Measurements from ENCODE around the gene TMEM35B. TPM values are rescaled to one million over a fixed set of nuclear protein-coding genes. Genes with fewer than 3 reads are reported as not detected.
A peak's percentile ranks its signal among the peaks of the same experiment; 100 is the strongest.
"Not testable (repeated sequence)": the region's sequence is repeated elsewhere in the genome, so short reads cannot be mapped to it uniquely, and the experiment has no call there.

The TMEM35B gene
- total RNA-seq, 2 experiments from 2014 or later = 18.4 to 19.2 TPM

DNA sequence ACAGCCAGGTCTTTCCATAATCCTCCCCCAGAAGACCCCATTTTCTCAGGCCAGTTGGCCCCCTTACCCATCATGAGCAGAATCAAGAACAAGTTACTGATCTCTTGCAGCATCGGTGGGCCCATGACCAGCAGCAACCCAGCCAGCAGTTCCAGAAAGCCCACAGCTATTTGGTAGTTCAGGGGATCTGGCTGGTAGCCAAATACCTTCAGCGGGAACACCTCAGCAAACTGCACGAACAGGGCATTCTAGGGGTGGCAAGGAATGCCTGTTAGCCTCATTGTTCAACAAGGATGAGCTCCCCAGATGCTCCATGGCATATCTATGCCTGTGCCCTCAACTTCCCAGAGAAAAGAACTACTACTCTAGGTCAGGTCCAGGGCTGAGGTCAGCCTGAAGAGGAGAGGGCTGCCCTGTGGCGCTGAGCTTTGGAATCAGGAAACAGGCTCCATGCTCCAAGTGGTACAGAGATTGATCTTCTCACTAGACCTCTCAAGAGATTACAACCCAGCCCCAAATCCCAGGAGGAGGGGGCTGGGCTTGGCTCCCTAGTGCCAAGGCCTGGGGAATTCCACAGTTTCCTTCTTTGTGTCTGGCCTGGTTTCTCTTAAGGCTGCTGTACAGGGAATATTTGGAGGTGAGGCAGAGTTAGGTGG lies 1.3 kb downstream of the TMEM35B start:
- Mint-ChIP-seq H3K4me1 (peaks cover 45% of the 10 kb centered on the region), H3K9me3 (no peaks in the 10 kb centered on the region), H3K27me3 (no peaks in the 10 kb centered on the region), H3K4me3 (peak overlapping the region; percentile 91), H3K27ac (peak overlapping the region; percentile 93), H3K36me3 (peaks cover 18% of the 10 kb centered on the region)
- DNase-seq = no peak

DNA sequence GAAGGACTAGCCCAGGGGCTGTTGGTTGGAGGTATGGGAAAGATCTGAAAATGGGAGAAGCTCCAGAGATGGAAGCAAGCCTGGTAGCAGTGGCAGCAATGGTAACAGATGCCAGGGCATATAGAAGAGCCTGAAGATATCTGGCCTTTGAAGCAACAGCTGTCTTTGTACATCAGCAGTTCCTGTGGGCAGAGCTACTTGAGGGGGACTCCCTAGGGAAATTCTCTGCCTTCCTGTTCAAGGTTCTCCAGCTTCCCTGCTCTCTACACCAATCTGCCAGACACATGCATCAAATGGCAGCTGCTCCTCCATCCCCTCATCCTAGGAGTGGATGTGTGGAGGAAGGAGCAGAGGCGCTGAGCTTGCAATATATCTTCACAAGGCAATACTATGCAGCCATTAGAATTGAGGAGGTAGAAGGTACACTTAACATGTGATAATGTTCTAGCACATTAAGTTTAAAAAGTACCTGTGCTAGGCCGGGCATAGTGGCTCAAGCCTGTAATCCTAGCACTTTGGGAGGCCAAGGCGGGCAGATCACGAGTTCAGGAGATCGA lies 2.2 kb downstream of the TMEM35B start:
- no peak for DNase-seq
- H3K4me1 Mint-ChIP-seq = peaks cover 41% of the 10 kb centered on the region
- H3K36me3 Mint-ChIP-seq = peaks cover 16% of the 10 kb centered on the region
- peak overlapping the region; percentile 47 for H3K4me3 Mint-ChIP-seq
- H3K9me3 Mint-ChIP-seq = no peaks in the 10 kb centered on the region
- no peaks in the 10 kb centered on the region for H3K27me3 Mint-ChIP-seq
- peak overlapping the region; percentile 19 for H3K27ac Mint-ChIP-seq

DNA sequence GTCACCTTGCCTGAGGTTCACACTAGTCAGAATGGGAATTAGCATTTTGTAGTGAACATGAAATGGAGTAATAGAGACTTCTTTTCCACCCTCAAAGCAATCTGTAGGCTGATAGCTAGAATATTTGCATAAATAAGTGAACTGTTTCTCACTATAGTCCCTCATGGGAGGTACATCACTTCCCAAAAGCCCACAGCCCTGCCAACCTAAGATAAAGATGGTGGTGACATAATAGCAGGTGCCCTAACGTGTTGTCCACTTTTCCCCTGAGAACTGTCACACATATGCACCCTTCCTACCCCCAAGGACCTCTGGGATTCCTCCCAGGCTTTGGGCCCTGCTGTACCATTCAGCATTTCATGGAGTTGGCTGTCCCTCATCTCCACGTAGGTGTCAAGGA lies 4.4 kb downstream of the TMEM35B start:
- DNase-seq = no peak
- peaks cover 31% of the 10 kb centered on the region for H3K4me1 Mint-ChIP-seq
- no peak overlapping the region for H3K27ac Mint-ChIP-seq
- no peak overlapping the region for H3K4me3 Mint-ChIP-seq
- H3K9me3 Mint-ChIP-seq = peaks cover 2% of the 10 kb centered on the region
- no peaks in the 10 kb centered on the region for H3K27me3 Mint-ChIP-seq
- H3K36me3 Mint-ChIP-seq = peaks cover 15% of the 10 kb centered on the region

DNA sequence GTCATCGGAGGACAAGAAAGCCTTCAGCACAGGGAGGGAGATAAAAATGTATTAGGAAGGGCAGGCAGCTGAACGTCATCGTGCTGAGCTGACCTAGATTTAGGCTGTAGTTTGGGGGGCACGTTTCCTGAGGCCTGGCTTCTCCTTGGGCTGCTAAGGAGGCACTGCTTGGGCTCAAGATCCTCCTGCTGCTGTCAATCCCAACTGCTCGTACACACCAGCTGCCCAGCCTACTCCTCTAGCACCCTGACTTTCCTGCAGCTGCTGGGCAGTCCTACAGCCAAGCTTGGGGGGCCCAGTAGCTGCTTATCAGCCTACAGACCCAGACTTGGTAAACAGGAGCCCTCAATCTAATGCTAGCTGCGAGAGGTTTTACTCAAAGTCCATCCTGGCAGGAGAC lies 6.2 kb downstream of the TMEM35B start:
- H3K4me3 Mint-ChIP-seq = no peak overlapping the region
- DNase-seq = no peak
- H3K4me1 Mint-ChIP-seq = peaks cover 24% of the 10 kb centered on the region
- H3K27me3 Mint-ChIP-seq = no peaks in the 10 kb centered on the region
- H3K9me3 Mint-ChIP-seq = peaks cover 2% of the 10 kb centered on the region
- H3K36me3 Mint-ChIP-seq = peaks cover 18% of the 10 kb centered on the region
- no peak overlapping the region for H3K27ac Mint-ChIP-seq

DNA sequence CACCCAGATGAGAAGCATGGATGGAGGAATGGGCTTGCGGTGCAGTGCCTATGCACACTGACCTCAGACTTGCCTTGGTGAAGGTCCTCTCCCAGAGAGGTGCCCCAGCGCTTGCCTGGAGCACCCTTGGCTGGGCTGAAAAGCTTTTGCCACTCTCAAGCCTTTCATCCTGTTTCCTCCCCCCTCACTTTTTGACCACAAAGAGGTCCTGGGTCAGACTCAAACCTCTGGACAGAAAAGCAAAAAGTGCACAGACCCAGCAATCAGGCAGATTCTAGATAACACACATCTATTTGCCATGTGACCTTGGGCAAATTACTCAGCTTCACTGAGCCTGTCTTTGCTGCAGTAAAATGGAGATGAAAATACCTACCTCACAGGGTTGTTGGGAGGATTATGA lies 7.3 kb downstream of the TMEM35B start:
- Mint-ChIP-seq H3K4me3 (no peak overlapping the region), H3K27me3 (no peaks in the 10 kb centered on the region), H3K9me3 (peaks cover 2% of the 10 kb centered on the region), H3K4me1 (peaks cover 17% of the 10 kb centered on the region), H3K27ac (no peak overlapping the region), H3K36me3 (peaks cover 18% of the 10 kb centered on the region)
- DNase-seq = no peak

DNA sequence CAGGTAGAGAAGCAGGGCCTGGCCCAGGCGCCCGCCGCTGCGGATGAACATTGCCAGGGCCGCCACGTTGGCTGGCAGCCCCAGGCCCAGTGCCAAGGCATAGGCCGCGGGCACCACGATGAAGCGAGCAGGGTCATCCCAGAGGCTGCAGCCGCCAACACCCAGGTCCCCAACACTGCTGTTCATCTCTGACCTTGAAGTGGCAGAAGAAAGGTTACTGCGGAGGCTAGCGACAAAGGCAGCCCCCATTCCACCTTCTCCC lies 8.0 kb downstream of the TMEM35B start:
- no peak for DNase-seq
- H3K36me3 Mint-ChIP-seq = peaks cover 13% of the 10 kb centered on the region
- H3K9me3 Mint-ChIP-seq = peaks cover 2% of the 10 kb centered on the region
- no peak overlapping the region for H3K27ac Mint-ChIP-seq
- H3K4me3 Mint-ChIP-seq = no peak overlapping the region
- H3K4me1 Mint-ChIP-seq = peaks cover 15% of the 10 kb centered on the region
- no peaks in the 10 kb centered on the region for H3K27me3 Mint-ChIP-seq

DNA sequence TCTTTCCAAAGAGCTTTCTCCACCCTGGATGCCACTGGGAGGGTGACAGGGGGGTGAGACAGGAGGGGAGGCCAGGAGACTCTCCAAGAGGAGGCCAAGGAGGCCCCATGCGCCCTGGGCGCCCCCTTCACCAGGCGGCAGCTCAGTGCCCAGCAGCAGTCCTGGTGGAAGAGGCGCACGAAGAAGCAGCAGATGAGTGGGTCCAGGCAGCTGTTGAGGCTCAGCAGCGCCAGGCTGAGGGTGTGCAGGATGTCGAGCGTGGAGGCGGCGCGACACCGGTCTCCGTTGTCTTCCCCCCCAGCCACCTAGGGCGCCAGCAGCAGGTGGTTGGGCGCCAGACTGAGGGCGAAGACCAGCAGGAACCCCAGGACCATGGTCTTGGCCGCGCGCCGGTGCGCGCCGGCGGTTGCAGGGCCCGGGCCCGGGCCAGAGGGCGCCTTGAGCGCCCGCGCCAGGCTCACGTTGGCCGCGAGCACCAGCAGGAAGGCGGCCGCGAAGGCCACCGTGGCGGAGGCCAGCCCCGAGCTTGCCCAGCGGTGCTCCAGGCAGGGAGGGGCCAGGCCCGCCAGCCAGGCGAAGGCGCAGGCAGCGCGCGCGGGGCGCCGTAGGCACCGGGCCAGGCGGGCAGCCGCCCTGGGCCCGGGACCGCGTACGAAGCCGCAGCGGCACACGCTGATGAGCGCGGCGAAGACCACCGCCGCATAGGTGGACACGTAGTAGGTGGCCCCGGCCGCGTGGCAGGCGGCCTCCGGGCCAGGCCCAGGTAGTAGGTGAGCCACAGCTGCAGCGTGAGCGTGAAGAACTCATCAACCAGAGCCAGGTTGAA lies 8.6 kb downstream of the TMEM35B start:
- Mint-ChIP-seq H3K27ac (no peak overlapping the region), H3K4me3 (no peak overlapping the region), H3K4me1 (peaks cover 13% of the 10 kb centered on the region), H3K9me3 (peaks cover 2% of the 10 kb centered on the region), H3K36me3 (peaks cover 9% of the 10 kb centered on the region), H3K27me3 (no peaks in the 10 kb centered on the region)
- no peak for DNase-seq

DNA sequence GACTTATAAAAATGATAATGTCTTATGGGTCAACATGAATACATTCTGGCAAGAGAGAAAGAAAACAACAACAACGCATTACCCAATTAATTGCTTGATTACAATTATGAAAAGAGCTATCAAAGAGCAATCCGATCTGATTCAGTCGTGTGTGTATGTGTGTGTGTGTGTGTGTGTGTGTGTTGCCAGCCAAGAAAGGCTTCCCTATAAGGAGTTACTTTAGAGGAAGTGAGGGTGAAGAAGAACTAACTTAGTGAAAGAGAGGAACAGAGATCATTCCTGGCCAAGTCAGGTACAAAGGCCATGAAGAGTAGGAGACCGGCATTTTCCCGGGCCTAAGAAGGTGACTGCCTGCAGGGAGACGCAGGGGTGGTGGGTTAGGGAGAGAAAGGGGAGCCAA lies 9.4 kb downstream of the TMEM35B start:
- Mint-ChIP-seq H3K4me3 (no peak overlapping the region), H3K4me1 (peaks cover 11% of the 10 kb centered on the region), H3K27ac (no peak overlapping the region), H3K9me3 (peaks cover 2% of the 10 kb centered on the region), H3K27me3 (no peaks in the 10 kb centered on the region), H3K36me3 (peaks cover 9% of the 10 kb centered on the region)
- DNase-seq = no peak

DNA sequence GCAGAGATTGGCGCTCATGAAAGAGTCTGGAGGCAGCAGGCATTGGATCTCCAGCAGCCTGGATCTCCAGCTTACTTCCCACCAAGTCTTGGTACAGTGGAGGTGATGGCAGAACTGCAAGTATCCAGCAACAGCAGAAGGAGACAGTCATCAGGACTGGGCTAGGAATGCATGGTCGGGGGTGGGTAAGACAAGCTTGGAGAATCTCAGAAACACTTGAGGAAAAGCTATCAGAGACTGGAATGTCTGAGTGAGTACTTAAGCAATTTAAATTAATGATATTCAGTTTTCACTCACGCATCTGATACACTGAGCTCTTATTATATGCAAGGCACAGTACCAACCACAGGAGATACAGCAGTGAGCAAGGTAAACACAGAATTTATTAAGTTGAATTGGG lies 9.8 kb downstream of the TMEM35B start:
- no peak overlapping the region for H3K27ac Mint-ChIP-seq
- peaks cover 7% of the 10 kb centered on the region for H3K4me1 Mint-ChIP-seq
- DNase-seq = no peak

DNA sequence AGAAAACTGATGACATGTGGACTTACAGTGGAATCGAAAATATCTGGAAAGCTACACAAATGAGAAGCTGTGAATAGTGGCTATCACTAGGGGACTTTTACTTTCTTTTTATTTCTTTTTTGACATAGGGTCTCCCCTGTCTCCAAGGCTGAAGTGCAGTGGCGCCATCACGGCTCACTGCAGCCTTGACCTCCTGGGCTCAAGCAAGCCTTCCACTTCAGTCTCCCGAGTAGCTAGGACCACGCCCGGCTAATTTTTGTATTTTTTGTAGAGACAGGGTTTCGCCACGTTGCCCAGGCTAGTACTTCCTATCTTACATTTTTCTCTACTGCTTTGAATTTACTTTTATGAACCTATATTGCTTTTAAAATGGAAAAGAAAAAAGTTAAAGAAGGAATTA lies 10.5 kb downstream of the TMEM35B start:
- no peak overlapping the region for H3K4me3 Mint-ChIP-seq
- peaks cover 6% of the 10 kb centered on the region for H3K4me1 Mint-ChIP-seq
- H3K36me3 Mint-ChIP-seq = peaks cover 9% of the 10 kb centered on the region
- H3K9me3 Mint-ChIP-seq = peaks cover 2% of the 10 kb centered on the region
- H3K27me3 Mint-ChIP-seq = no peaks in the 10 kb centered on the region
- H3K27ac Mint-ChIP-seq = no peak overlapping the region
- no peak for DNase-seq

More for the DNA sequence above, 9.8 kb downstream of the TMEM35B start:
- Mint-ChIP-seq H3K27me3 (no peaks in the 10 kb centered on the region), H3K9me3 (peaks cover 2% of the 10 kb centered on the region), H3K36me3 (peaks cover 9% of the 10 kb centered on the region), H3K4me3 (no peak overlapping the region)

DNA sequence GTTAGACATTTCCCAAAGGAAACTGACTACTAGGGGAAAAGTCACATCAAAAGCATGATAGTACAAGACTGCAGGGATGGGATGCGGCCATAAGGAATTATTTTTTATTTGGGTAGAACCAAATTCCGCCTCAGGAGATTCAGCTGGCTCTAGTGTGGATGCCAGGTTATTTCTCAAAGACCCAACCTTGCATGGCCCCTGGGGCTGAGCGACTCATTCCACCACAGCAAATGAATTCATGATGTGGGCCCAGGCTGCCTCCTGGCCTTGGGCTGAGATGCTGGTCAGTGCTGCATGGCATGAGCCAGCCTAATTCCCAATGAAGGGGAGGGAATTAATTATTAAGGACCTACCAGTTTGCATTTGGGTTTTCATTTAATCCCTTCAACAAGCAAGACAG lies 11.8 kb downstream of the TMEM35B start:
- H3K9me3 Mint-ChIP-seq = peaks cover 2% of the 10 kb centered on the region
- H3K4me3 Mint-ChIP-seq = no peak overlapping the region
- H3K4me1 Mint-ChIP-seq = peaks cover 4% of the 10 kb centered on the region
- no peak for DNase-seq
- no peak overlapping the region for H3K27ac Mint-ChIP-seq
- peaks cover 9% of the 10 kb centered on the region for H3K36me3 Mint-ChIP-seq
- no peaks in the 10 kb centered on the region for H3K27me3 Mint-ChIP-seq

DNA sequence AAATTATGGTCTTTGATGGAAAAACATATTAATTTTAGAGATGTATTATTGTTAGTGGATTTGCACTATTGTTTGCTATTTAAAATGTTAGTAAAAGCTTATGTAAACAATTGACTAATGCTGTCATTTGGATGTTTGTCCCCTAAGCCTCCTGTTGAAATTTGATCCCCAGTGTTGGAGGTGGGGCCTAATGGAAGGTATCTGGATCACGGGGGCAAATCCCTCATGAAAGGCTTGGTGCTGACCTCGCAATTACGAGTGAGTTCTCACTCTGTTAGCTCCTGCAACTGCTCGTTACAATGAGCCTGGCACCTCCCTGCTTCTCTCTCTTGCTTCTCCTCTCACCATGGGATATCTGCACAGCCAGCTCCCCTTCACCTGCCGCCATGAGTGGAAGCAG lies 14.3 kb downstream of the TMEM35B start:
- peaks cover 4% of the 10 kb centered on the region for H3K4me1 Mint-ChIP-seq
- H3K9me3 Mint-ChIP-seq = peaks cover 1% of the 10 kb centered on the region
- peaks cover 5% of the 10 kb centered on the region for H3K36me3 Mint-ChIP-seq
- no peak for DNase-seq
- H3K27me3 Mint-ChIP-seq = no peaks in the 10 kb centered on the region
- no peak overlapping the region for H3K4me3 Mint-ChIP-seq
- H3K27ac Mint-ChIP-seq = no peak overlapping the region

DNA sequence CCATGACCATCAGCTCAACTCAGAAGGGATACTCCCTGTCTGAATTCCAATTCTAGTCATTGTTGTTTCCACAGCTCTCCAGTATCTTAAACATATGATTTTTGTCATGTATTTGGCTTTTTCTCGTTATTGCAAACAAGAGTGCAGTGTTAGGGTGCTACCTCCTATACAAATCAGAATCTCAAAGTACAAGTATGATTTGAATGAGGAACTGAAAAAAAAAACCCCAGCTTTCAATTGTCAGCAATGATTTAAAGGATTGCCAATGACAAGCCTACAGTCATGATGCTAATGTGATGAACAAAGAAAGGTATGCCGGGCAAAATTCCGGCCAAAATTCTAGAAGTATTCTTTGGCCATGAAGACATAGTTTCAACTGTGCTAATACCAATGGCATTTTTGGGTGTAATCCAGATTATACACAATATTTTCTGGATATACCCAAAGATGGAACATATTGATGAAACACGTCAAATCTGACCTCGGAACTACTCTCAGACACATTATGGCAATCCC lies 14.9 kb downstream of the TMEM35B start:
- Mint-ChIP-seq H3K4me3 (no peak overlapping the region), H3K36me3 (no peaks in the 10 kb centered on the region), H3K27me3 (no peaks in the 10 kb centered on the region), H3K9me3 (no peaks in the 10 kb centered on the region), H3K4me1 (peaks cover 4% of the 10 kb centered on the region), H3K27ac (no peak overlapping the region)
- no peak for DNase-seq

DNA sequence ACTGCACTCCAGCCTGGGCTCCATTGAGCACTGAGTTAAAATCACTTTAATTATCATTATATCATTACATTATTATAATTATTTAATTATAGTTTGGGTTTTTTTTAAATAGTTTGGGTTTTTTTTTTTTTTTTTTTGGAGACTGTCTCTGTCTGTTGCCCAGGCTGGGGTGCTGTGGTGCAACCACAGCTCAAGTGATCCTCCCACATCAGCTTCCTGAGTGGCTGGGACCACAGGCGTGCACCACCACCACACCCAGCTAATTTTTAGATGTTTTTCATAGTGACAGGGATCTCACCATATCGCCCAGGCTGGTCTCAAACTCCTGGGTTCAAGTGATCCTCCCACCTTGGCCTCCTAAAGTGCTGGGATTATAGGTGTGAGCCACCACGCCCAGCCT lies 16.9 kb downstream of the TMEM35B start:
- not testable (repeated sequence) for DNase-seq, H3K36me3 Mint-ChIP-seq, H3K27me3 Mint-ChIP-seq, H3K27ac Mint-ChIP-seq, H3K4me3 Mint-ChIP-seq, H3K4me1 Mint-ChIP-seq, H3K9me3 Mint-ChIP-seq

DNA sequence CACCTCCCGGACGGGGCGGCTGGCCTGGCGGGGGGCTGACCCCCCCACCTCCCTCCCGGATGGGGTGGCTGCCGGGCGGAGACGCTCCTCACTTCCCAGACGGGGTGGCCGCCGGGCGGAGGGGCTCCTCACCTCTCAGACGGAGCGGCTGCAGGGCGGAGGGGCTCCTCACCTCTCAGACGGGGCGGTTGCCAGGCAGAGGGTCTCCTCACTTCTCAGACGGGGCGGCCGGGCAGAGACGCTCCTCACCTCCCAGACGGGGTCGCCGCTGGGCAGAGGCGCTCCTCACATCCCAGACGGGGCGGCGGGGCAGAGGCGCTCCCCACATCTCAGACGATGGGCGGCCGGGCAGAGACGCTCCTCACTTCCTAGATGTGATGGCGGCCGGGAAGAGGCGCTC lies 17.5 kb downstream of the TMEM35B start:
- not testable (repeated sequence) for H3K27me3 Mint-ChIP-seq, H3K27ac Mint-ChIP-seq, H3K36me3 Mint-ChIP-seq, H3K4me3 Mint-ChIP-seq, DNase-seq, H3K4me1 Mint-ChIP-seq, H3K9me3 Mint-ChIP-seq

DNA sequence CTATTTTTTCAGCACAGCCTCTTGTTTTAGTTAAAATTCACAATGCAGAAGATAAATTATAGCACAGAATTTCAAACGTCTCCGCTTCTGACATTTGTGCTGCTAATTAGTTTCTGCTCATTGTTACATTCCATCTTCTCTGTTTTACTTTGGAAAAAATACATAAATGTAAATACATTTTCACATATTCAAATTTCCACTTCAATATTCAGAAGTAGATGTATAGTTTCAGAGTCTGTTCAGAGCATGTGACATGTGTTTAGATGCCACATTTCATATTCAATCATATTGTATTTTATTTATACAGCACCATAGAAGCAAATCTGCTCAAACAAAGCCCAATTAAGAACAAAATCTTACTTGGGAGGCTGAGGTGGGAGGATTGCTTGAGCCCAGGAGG lies 19.6 kb downstream of the TMEM35B start:
- Mint-ChIP-seq H3K27me3 (no peaks in the 10 kb centered on the region), H3K36me3 (no peaks in the 10 kb centered on the region), H3K9me3 (no peaks in the 10 kb centered on the region), H3K4me1 (no peaks in the 10 kb centered on the region), H3K27ac (no peak overlapping the region), H3K4me3 (no peak overlapping the region)
- DNase-seq = no peak
